ENCODE data around the gene NLRP12.

DNA sequence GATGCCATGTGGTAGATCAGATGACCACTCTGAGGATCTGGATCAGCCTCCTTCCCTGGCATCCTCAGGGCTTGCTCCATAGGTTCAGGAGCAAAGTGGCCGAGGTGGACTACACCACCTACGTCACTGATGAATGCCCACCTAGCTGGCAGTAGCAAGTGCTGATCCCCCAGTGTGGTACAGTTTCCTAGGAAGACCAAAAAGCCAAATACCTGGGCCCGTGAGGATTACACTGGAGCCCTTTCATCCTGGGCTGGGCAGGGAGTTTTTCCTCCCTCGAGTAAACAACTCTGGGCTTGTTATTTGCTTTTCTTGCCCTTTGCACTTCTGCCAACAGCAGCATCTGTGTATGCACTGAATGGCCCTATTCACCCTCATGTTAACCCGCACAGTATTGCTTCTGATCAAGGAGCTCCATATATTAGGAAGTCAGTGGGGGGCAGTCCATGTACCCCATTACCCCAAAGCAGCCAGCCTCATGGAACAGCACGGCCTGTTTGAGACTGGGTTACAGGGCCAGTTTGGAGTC lies 40.3 kb upstream of the NLRP12 start:
- TF ChIP-seq, protein P1, sequence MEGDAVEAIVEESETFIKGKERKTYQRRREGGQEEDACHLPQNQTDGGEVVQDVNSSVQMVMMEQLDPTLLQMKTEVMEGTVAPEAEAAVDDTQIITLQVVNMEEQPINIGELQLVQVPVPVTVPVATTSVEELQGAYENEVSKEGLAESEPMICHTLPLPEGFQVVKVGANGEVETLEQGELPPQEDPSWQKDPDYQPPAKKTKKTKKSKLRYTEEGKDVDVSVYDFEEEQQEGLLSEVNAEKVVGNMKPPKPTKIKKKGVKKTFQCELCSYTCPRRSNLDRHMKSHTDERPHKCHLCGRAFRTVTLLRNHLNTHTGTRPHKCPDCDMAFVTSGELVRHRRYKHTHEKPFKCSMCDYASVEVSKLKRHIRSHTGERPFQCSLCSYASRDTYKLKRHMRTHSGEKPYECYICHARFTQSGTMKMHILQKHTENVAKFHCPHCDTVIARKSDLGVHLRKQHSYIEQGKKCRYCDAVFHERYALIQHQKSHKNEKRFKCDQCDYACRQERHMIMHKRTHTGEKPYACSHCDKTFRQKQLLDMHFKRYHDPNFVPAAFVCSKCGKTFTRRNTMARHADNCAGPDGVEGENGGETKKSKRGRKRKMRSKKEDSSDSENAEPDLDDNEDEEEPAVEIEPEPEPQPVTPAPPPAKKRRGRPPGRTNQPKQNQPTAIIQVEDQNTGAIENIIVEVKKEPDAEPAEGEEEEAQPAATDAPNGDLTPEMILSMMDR (IDR thresholded peaks at IDR 0.05): no peak
- TF ChIP-seq POLR2AphosphoS5 (IDR thresholded peaks at IDR 0.05) (no peak), POLR2A (IDR thresholded peaks at IDR 0.05; ENCODE audit: low read depth) (no peak), EP300 (IDR thresholded peaks at IDR 0.05) (no peak)
